Naive thymus-derived CD4-positive, alpha-beta T cell (primary cell): ENCODE measurements around the gene CYGB. TPM values are rescaled to one million over a fixed set of nuclear protein-coding genes. Genes with fewer than 3 reads are reported as not detected.
"Not testable (repeated sequence)": the region's sequence is repeated elsewhere in the genome, so short reads cannot be mapped to it uniquely, and the experiment has no call there.

Source experiments
- ATAC-seq: fragments of 150-1000 bp; cut with Tn5 transposase; 2 replicates; pipeline ENCODE4 v1.10.0; 2021; ENCODE audit warnings: mild to moderate bottlenecking, moderate library complexity
- CTCF ChIA-PET: fragments of 350-600 bp; sonication (Branson Sonifier 250); formaldehyde crosslinking; loops from one replicate; lab custom pipeline; 2021; ENCODE audit warnings: antibody characterized with exemption; lab: Charles Lee
- POLR2A ChIA-PET: fragments of 350-600 bp; sonication (Branson Sonifier 250); formaldehyde crosslinking; loops from one replicate; lab custom pipeline; 2021; ENCODE audit warnings: antibody characterized with exemption, inconsistent platforms; lab: Charles Lee
- DNase-seq, 9 donors: peaks; one replicate each; pipeline versions ENCODE4 v3.0.0 to v3.0.0-alpha.2; 2020 to 2022; ENCODE audit warnings: mixed read lengths in 1 of 9
- H3K27ac ChIP-seq: one replicate; pipeline ENCODE4 v1.7.0; 2013; ENCODE audit warnings: mild to moderate bottlenecking, low read depth, low read length, moderate library complexity
- H3K27me3 ChIP-seq, 2 donors: one replicate each; pipeline ENCODE4 v1.7.0; 2013; ENCODE audit warnings: low read length in 2 of 2, mild to moderate bottlenecking in 2 of 2, moderate library complexity in 2 of 2; ENCODE audit not compliant: control insufficient read depth in 2 of 2, insufficient read depth in 2 of 2
- H3K36me3 ChIP-seq, 3 experiments: 1 replicate in 2 of 3; 2 replicates in 1 of 3; pipeline ENCODE4 v1.7.0; 2013; ENCODE audit warnings: low read length in 3 of 3, mild to moderate bottlenecking in 3 of 3, moderate library complexity in 1 of 3; ENCODE audit not compliant: insufficient read depth in 3 of 3, control insufficient read depth in 2 of 3
- H3K4me1 ChIP-seq, 2 donors: one replicate each; pipeline ENCODE4 v1.7.0; 2013; ENCODE audit warnings: low read length in 2 of 2, mild to moderate bottlenecking in 2 of 2, moderate library complexity in 1 of 2; ENCODE audit not compliant: control insufficient read depth in 2 of 2, insufficient read depth in 2 of 2
- H3K4me3 ChIP-seq: 2 replicates; pipeline ENCODE4 v1.7.0; 2013; ENCODE audit warnings: mild to moderate bottlenecking, low read length
- H3K9me3 ChIP-seq, 3 experiments: 1 replicate in 2 of 3; 2 replicates in 1 of 3; pipeline ENCODE4 v1.7.0; 2013; ENCODE audit warnings: low read length in 3 of 3; ENCODE audit not compliant: control insufficient read depth in 2 of 3
- H3K27ac Mint-ChIP-seq, 9 donors: one replicate each; pipeline ENCODE4 v1.8.0; 2020 to 2022; ENCODE audit warnings: mixed read lengths in 9 of 9, mild to moderate bottlenecking in 8 of 9, moderate library complexity in 5 of 9, inconsistent platforms in 2 of 9
- H3K27me3 Mint-ChIP-seq, 5 donors: one replicate each; pipeline ENCODE4 v1.8.0; 2021 to 2022; ENCODE audit warnings: mixed read lengths in 5 of 5, mild to moderate bottlenecking in 1 of 5
- H3K36me3 Mint-ChIP-seq, 5 donors: one replicate each; pipeline ENCODE4 v1.8.0; 2020 to 2022; ENCODE audit warnings: mixed read lengths in 5 of 5, mild to moderate bottlenecking in 3 of 5, inconsistent platforms in 1 of 5
- H3K4me1 Mint-ChIP-seq, 7 donors: one replicate each; pipeline ENCODE4 v1.8.0; 2020 to 2022; ENCODE audit warnings: mixed read lengths in 7 of 7, mild to moderate bottlenecking in 3 of 7, inconsistent platforms in 1 of 7
- H3K4me3 Mint-ChIP-seq, 10 donors: one replicate each; pipeline ENCODE4 v1.8.0; 2020 to 2022; ENCODE audit warnings: mild to moderate bottlenecking in 10 of 10, mixed read lengths in 10 of 10, moderate library complexity in 6 of 10, inconsistent platforms in 2 of 10
- H3K9me3 Mint-ChIP-seq, 11 donors: one replicate each; pipeline ENCODE4 v1.8.0; 2020 to 2022; ENCODE audit warnings: mixed read lengths in 11 of 11, mild to moderate bottlenecking in 4 of 11, inconsistent platforms in 1 of 11, moderate library complexity in 1 of 11
- intact Hi-C, 2 donors: fragments of 100-400 bp; cut with micrococcal nuclease; formaldehyde crosslinking; loops; one replicate each; pipeline ENCODE4 v1.15.1; 2023
- polyA plus RNA-seq, 2 donors: library from polyadenylated mRNA; unstranded; fragments of 300-500 nt; fragmentation: Illumina TruSeq; gene quantifications; one replicate each; pipeline ENCODE4 v1.2.3, GENCODE V29; 2021
- total RNA-seq, 6 experiments: library from RNA in 5 of 6; stranded (reverse) in 5 of 6; gene quantifications; 1 replicate in 5 of 6; 2 replicates in 1 of 6; pipeline ENCODE4 v1.2.3 and lab custom pipeline; 2021 to 2026

The CYGB gene
- total and polyA plus RNA-seq, 7 experiments from 2014 or later, result 0.33 to 0.35 TPM; not detected in 5

DNA sequence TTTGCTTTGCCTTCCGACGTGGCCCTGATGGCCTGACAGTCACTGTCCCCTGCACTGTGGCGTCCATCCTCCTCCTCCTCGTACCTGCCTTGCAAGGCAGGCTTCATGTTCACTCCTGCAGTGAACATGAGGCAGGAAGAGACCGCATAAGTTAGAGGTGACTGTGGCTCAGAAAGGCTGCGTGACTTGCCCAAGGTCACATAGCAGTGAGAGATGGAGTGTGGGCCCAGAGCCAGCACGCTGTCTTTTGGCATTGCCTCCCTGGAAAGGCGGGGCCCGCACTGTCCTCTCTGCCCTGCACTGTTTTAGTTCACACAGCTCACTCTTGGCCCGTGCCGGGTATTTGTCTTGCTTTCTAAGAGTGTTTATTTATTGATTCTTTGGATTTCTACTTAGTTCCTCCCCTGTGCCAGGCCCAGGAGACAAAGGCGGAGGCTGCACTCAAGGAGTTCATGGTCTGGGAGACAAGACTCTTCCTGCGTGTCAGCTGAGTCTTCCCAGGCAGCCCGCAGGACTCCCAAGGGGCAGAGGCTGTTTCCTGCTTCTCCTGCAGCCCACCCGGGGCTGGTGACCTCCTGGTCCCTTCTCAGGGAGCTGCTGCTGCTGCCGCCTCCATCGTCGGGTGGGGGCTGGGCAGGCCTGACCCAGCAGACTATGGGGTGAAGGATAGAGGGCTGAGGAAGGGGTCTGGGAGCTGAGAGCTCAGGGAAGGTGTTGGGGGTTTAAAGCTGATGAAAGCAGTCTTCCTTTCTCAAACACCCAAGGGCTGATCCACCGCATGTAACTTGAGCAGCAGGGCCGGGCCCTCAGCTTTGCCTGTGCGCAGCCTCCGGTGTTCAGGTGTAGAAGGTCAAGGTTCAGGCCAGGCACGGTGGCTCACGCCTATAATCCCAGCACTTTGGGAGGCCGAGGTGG lies 12.7 kb downstream of the CYGB start:
- Histone ChIP-seq H3K9me3 (no peaks in the 10 kb centered on the region), H3K4me1 (peaks cover 12 to 37% of the 10 kb centered on the region in 2 donors), H3K36me3 (no peaks in the 10 kb centered on the region), H3K27me3 (no peaks in the 10 kb centered on the region), H3K27ac (no peak overlapping the region), H3K4me3 (no peak overlapping the region)
- intact Hi-C loops, result no loop called here
- peaks cover 18 to 40% (median 35%) of the 10 kb centered on the region in 7 donors for H3K4me1 Mint-ChIP-seq
- ATAC-seq, result no peak
- H3K27ac Mint-ChIP-seq, result peak overlapping the region in 8 of 9 donors; percentile 19 to 89 (median 64)
- H3K9me3 Mint-ChIP-seq, result peaks cover 0 to 2% (median 0%) of the 10 kb centered on the region in 11 donors
- H3K27me3 Mint-ChIP-seq, result peaks cover 0 to 11% (median 0%) of the 10 kb centered on the region in 5 donors
- CTCF ChIA-PET, result interaction anchor here (0.7 to 5.7 kb wide), 7 partner anchors 9 to 560 kb away, joined by 3 to 62 read pairs (median 11); no protein-coding TSS in a partner anchor
- no peak overlapping the region for H3K4me3 Mint-ChIP-seq
- POLR2A ChIA-PET, result interaction anchor here (0.7 to 1.4 kb wide), 4 partner anchors 31 to 201 kb away, joined by 3 read pairs; partner anchors contain the start of genes JMJD6, METTL23 and ST6GALNAC1
- no peaks in the 10 kb centered on the region for H3K36me3 Mint-ChIP-seq
- DNase-seq, result no peak

DNA sequence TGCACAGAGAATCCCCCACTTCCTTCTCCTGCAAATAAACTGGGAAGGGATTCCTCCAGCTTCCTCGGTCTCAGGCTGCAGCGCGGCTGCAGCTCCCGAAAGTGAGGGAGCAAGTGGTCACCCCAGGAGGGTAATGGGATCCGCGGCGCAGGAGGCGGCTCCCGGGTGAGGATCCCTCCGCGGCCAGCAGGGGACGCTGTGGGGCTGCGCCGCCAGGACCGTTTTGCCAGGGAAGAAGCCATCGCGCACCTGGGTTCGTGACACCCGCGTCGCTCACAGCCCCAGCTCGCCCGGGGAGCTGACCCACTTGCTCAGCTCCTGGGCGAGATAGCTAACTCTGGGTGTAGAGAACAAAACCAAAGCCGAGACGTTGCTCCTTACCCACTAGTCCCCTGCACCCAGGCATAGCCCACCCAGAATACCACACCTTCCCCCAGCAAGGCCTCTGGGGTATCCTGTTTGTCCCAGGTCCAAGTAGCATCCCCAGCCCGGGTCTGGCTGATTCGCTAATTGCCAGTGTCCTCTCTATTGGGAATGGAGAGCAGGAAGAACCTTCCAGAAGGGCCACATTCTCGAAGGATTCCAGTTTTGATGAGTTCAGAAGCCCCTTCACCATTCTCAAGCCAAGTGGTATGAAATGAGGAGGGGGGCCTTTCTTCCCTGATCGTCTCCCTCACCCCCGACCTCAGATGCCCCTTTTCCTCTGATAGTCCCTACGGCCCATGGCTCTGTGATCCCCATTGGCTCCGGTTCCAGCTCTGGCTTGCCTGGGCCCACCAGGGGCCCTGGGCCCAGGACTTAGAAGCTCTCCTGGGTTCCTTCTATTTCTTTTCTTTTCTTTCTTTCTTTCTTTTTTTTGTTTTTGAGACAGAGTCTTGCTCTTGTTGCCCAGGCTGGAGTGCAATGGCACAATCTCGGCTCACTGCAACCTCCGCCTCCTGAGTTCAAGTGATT lies 14.1 kb downstream of the CYGB start:
- H3K4me1 Mint-ChIP-seq, result peaks cover 16 to 31% (median 28%) of the 10 kb centered on the region in 7 donors
- H3K27ac Mint-ChIP-seq, result peak overlapping the region in 8 of 9 donors; percentile 40 to 93 (median 72)
- peaks cover 0 to 11% (median 0%) of the 10 kb centered on the region in 5 donors for H3K27me3 Mint-ChIP-seq
- Histone ChIP-seq H3K4me1 (peaks cover 11 to 22% of the 10 kb centered on the region in 2 donors), H3K27ac (no peak overlapping the region), H3K4me3 (no peak overlapping the region), H3K27me3 (no peaks in the 10 kb centered on the region), H3K36me3 (no peaks in the 10 kb centered on the region), H3K9me3 (no peaks in the 10 kb centered on the region)
- peak; percentile 92 for ATAC-seq
- POLR2A ChIA-PET, result interaction anchor here (0.8 to 2.2 kb wide), 9 partner anchors 11 to 204 kb away, joined by 3 to 5 read pairs (median 3); partner anchors contain the start of gene ST6GALNAC2
- H3K9me3 Mint-ChIP-seq, result peaks cover 0 to 3% (median 0%) of the 10 kb centered on the region in 11 donors
- H3K4me3 Mint-ChIP-seq, result peak overlapping the region in 8 of 10 donors; percentile 10 to 71 (median 36)
- DNase-seq, result peak; percentile 66 to 89 (median 79)
- CTCF ChIA-PET, result interaction anchor here (0.6 to 5.7 kb wide), 27 partner anchors 9 to 201 kb away, joined by 3 to 62 read pairs (median 5); partner anchors contain the start of genes AANAT and PRCD
- H3K36me3 Mint-ChIP-seq, result no peaks in the 10 kb centered on the region
- intact Hi-C loops, result loop anchor here (1.0 to 2.0 kb wide), 5 partner anchors 24 to 192 kb away; no protein-coding TSS in a partner anchor

DNA sequence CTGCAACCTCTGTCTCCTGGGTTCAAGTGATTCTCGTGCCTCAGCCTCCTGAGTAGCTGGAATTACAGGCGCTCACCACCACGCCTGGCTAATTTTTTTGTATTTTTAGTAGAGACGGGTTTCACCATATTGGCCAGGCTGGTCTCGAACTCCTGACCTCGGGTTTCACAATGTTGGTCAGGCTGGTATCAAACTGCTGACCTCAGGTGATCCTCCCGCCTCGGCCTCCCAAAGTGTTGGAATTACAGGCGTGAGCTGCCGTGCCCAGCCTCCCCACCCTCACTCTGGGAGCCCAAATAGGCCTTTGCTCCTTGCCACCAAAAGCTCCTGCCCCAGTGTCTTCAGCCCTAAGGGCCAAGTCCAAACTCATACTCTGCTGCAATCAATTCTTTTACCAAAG lies 15.8 kb downstream of the CYGB start:
- not testable (repeated sequence) for H3K27ac ChIP-seq, H3K4me3 Mint-ChIP-seq, H3K27me3 Mint-ChIP-seq, H3K27me3 ChIP-seq, H3K9me3 Mint-ChIP-seq, H3K36me3 Mint-ChIP-seq, H3K9me3 ChIP-seq, H3K4me3 ChIP-seq, ATAC-seq, H3K36me3 ChIP-seq, DNase-seq
- peaks cover 19 to 23% of the 10 kb centered on the region in 2 donors for H3K4me1 ChIP-seq
- ChIA-PET CTCF (interaction anchor here (1.0 to 5.7 kb wide), 6 partner anchors 14 to 160 kb away, joined by 3 to 62 read pairs (median 6); no protein-coding TSS in a partner anchor), POLR2A (interaction anchor here (0.8 kb wide), 1 partner anchor 607 kb away, joined by 3 read pairs; no protein-coding TSS in a partner anchor)
- peaks cover 11 to 32% (median 20%) of the 10 kb centered on the region in 7 donors for H3K4me1 Mint-ChIP-seq
- peak overlapping the region in 6 of 9 donors; percentile 47 to 59 (median 58) for H3K27ac Mint-ChIP-seq
- intact Hi-C loops, result loop anchor here in 1 of 2 donors (2.0 kb wide), 1 partner anchor 35 kb away; no protein-coding TSS in a partner anchor

DNA sequence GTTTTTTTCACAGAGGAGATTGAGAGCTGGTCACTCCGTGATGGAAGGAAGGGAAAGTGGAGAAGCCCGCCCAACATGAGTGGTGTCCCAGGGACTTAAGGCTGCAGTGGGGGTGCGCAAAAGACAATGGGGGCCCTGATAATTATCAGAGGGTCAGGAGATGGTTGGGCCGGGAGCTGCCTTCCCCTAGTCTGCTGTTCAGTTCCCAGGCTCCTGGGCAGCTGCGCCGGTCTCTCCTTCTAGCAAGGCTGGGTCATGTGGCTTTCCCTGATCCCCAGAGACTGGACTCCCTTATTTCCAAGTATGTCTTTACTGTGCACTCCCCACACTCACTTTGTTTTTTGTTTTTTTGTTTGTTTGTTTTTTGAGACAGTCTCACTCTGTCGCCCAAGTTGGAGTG lies 16.2 kb downstream of the CYGB start:
- H3K4me1 ChIP-seq, result peaks cover 24 to 27% of the 10 kb centered on the region in 2 donors
- Mint-ChIP-seq H3K27me3 (peaks cover 0 to 6% (median 0%) of the 10 kb centered on the region in 5 donors), H3K4me3 (no peak overlapping the region), H3K36me3 (no peaks in the 10 kb centered on the region), H3K4me1 (peaks cover 11 to 36% (median 22%) of the 10 kb centered on the region in 7 donors), H3K9me3 (peaks cover 0 to 3% (median 0%) of the 10 kb centered on the region in 11 donors), H3K27ac (peak overlapping the region in 4 of 9 donors; percentile 24 to 59 (median 36))
- H3K9me3 ChIP-seq, result no peaks in the 10 kb centered on the region
- H3K27me3 ChIP-seq, result no peaks in the 10 kb centered on the region
- H3K4me3 ChIP-seq, result no peak overlapping the region
- POLR2A ChIA-PET, result interaction anchor here (0.8 kb wide), 1 partner anchor 607 kb away, joined by 3 read pairs; no protein-coding TSS in a partner anchor
- no peak for DNase-seq
- ATAC-seq, result no peak
- intact Hi-C loops, result no loop called here
- no peaks in the 10 kb centered on the region for H3K36me3 ChIP-seq
- H3K27ac ChIP-seq, result no peak overlapping the region
- CTCF ChIA-PET, result interaction anchor here (1.0 to 5.7 kb wide), 4 partner anchors 14 to 161 kb away, joined by 3 to 62 read pairs (median 4); no protein-coding TSS in a partner anchor

DNA sequence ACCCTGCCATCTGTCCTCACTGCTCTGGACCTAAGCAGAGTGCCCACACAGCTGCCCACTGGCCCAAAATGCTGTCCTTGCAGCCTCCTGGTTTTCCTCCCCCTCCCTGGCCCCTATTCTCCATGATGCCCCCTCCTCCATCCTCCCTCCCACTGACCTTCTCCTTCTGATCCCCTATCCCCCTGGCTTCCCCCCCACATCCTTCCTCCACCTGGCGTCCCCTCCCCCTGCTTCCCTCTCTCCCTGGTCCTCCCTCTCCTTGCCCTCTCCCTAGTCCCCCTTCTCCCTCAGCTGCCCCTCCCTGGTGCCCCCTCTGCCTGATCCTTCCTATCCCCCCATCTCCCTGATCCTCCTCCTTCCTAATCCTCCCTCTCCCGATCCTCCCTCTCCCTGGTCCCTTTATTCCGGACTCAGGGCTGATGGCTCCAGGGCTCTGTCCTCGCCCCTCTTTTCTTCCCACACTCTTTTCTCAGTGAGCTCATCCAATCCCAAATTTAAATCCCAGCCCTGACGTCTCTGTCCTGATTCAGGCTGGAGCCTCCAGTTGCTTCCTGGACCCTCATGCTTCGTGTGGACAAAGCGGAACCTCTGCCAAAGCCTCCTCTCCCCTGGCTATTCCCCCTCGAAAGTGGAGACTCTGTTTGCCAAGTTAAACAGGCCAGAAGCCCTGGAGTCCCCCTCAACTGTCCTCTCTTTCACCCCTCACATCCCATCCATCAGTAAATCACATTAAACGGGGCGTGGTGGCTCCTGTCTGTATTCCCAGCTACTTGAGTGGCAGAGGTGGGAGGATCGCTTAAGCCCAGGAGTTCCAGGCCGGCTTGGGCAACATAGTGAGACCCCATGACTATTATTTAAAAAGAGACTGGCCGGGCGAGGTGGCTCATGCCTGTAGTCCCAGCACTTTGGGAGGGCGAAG lies 18.2 kb downstream of the CYGB start:
- H3K9me3 ChIP-seq, result no peaks in the 10 kb centered on the region
- H3K4me1 Mint-ChIP-seq, result peaks cover 25 to 50% (median 37%) of the 10 kb centered on the region in 7 donors
- H3K27me3 ChIP-seq, result no peaks in the 10 kb centered on the region
- H3K4me3 Mint-ChIP-seq, result no peak overlapping the region
- intact Hi-C loops, result loop anchor here (5.0 kb wide), 3 partner anchors 67 to 218 kb away; partner anchors contain the start of genes MFSD11 (in 1 of the 2), SRSF2 (in 1 of the 2) and UBE2O (in 1 of the 2)
- ChIA-PET POLR2A (interaction anchor here (2.4 kb wide), 1 partner anchor 18 kb away, joined by 10 read pairs; the partner anchor contains the start of gene RHBDF2), CTCF (interaction anchor here (0.5 to 1.2 kb wide), 4 partner anchors 12 to 194 kb away, joined by 3 to 5 read pairs (median 4); no protein-coding TSS in a partner anchor)
- peaks cover 0 to 5% (median 0%) of the 10 kb centered on the region in 11 donors for H3K9me3 Mint-ChIP-seq
- H3K4me3 ChIP-seq, result no peak overlapping the region
- DNase-seq, result no peak
- H3K27me3 Mint-ChIP-seq, result peaks cover 0 to 10% (median 0%) of the 10 kb centered on the region in 5 donors
- H3K36me3 Mint-ChIP-seq, result peaks cover 0 to 1% (median 0%) of the 10 kb centered on the region in 5 donors
- no peak overlapping the region for H3K27ac ChIP-seq
- no peaks in the 10 kb centered on the region for H3K36me3 ChIP-seq
- H3K27ac Mint-ChIP-seq, result peak overlapping the region in 7 of 9 donors; percentile 32 to 100 (median 81)
- no peak for ATAC-seq
- H3K4me1 ChIP-seq, result peaks cover 36 to 42% of the 10 kb centered on the region in 2 donors
